Karpas-422 (cell line): ENCODE results near the gene METTL22. TPM values are rescaled to one million over a fixed set of nuclear protein-coding genes. Genes with fewer than 3 reads are reported as not detected.

ENCODE experiments used
- DNase-seq: peaks from one replicate; pipeline ENCODE4 v3.0.0-alpha.2; 2015
- H2AFZ ChIP-seq: fragments of 200-600 bp; sonication (generic); 2 replicates; pipeline ENCODE4 v1.6.1; 2014; ENCODE audit warnings: antibody characterized with exemption, low read length, mixed read lengths
- H3K27ac ChIP-seq: fragments of 200-600 bp; sonication (generic); 2 replicates; pipeline ENCODE4 v1.5.1; 2014; ENCODE audit warnings: mild to moderate bottlenecking, low read length, moderate library complexity
- H3K27me3 ChIP-seq: fragments of 200-600 bp; sonication (generic); 2 replicates; pipeline ENCODE4 v1.6.1; 2014; ENCODE audit warnings: low read length, mixed read lengths
- H3K36me3 ChIP-seq: fragments of 200-600 bp; sonication (generic); 2 replicates; pipeline ENCODE4 v1.6.1; 2014; ENCODE audit warnings: low read length, mixed read lengths; ENCODE audit not compliant: insufficient read depth
- H3K4me1 ChIP-seq: fragments of 200-600 bp; sonication (generic); 2 replicates; pipeline ENCODE4 v1.6.1; 2014; ENCODE audit warnings: mild to moderate bottlenecking, low read length, mixed read lengths
- H3K4me2 ChIP-seq: fragments of 200-600 bp; sonication (generic); 2 replicates; pipeline ENCODE4 v1.6.1; 2014; ENCODE audit warnings: low read length, low read depth, mild to moderate bottlenecking; ENCODE audit not compliant: poor library complexity, severe bottlenecking
- H3K4me3 ChIP-seq: fragments of 200-600 bp; sonication (generic); 2 replicates; pipeline ENCODE4 v1.5.1; 2014; ENCODE audit warnings: mild to moderate bottlenecking, antibody characterized with exemption, low read length, mixed read lengths
- H3K79me2 ChIP-seq: fragments of 200-600 bp; sonication (generic); 2 replicates; pipeline ENCODE4 v1.6.1; 2014; ENCODE audit warnings: mild to moderate bottlenecking, low read length, mixed read lengths
- H3K9ac ChIP-seq: fragments of 200-600 bp; sonication (generic); 2 replicates; pipeline ENCODE4 v1.6.0; 2014; ENCODE audit warnings: low read length
- H3K9me2 ChIP-seq: fragments of 200-600 bp; sonication (generic), shearing (Covaris generic); replicated peaks from 2 replicates; pipeline ENCODE4 v1.6.0; 2014; ENCODE audit warnings: mild to moderate bottlenecking, low read length, moderate library complexity; ENCODE audit not compliant: insufficient read depth
- H3K9me3 ChIP-seq: fragments of 300-700, 200-600 bp; sonication (generic); 2 replicates; pipeline ENCODE4 v1.6.1; 2014; ENCODE audit warnings: low read length, mixed read lengths
- H4K20me1 ChIP-seq: fragments of 200-600 bp; sonication (generic); 2 replicates; pipeline ENCODE4 v1.6.1; 2014; ENCODE audit warnings: mild to moderate bottlenecking, antibody characterized with exemption, low read length, low read depth; ENCODE audit not compliant: insufficient read depth
- total RNA-seq: library from RNA; depleted of rRNA; stranded (reverse); fragments of >200 nt; shearing (Covaris generic); gene quantifications from 2 replicates; pipeline ENCODE4 v1.2.3, GENCODE V29; 2014; ENCODE audit warnings: low replicate concordance

Gene METTL22
- total RNA-seq, 1 experiment from 2014 or later: 48.9 TPM

- no peaks in the 10 kb centered on the region for H3K36me3 ChIP-seq
- no peak for DNase-seq
- no peak overlapping the region for H3K4me2 ChIP-seq
- no peak overlapping the region for H3K27ac ChIP-seq
- H3K9ac ChIP-seq: no peak overlapping the region
- no peaks in the 10 kb centered on the region for H3K79me2 ChIP-seq
- H4K20me1 ChIP-seq: no peaks in the 10 kb centered on the region
- H3K9me3 ChIP-seq: no peaks in the 10 kb centered on the region
- H2AFZ ChIP-seq: no peak overlapping the region
- no peaks in the 10 kb centered on the region for H3K9me2 ChIP-seq
- H3K27me3 ChIP-seq: no peaks in the 10 kb centered on the region
- no peaks in the 10 kb centered on the region for H3K4me1 ChIP-seq
- no peak overlapping the region for H3K4me3 ChIP-seq
Measured at GRCh38 chr16:8581831-8582580, 39.5 kb upstream of the METTL22 start.

GRCh38 chr16:8583199-8583598, 38.3 kb upstream of the METTL22 start:
- Histone ChIP-seq H3K79me2 (no peaks in the 10 kb centered on the region), H3K9ac (no peak overlapping the region), H2AFZ (no peak overlapping the region), H3K27ac (no peak overlapping the region), H3K4me1 (no peaks in the 10 kb centered on the region), H4K20me1 (no peaks in the 10 kb centered on the region), H3K9me2 (no peaks in the 10 kb centered on the region), H3K9me3 (no peaks in the 10 kb centered on the region), H3K4me2 (no peak overlapping the region), H3K27me3 (no peaks in the 10 kb centered on the region), H3K4me3 (no peak overlapping the region), H3K36me3 (no peaks in the 10 kb centered on the region)
- DNase-seq: no peak

GRCh38 chr16:8583732-8584131, 37.8 kb upstream of the METTL22 start:
- Histone ChIP-seq H3K27ac (no peak overlapping the region), H2AFZ (no peak overlapping the region), H3K9me2 (no peaks in the 10 kb centered on the region), H3K79me2 (no peaks in the 10 kb centered on the region), H3K9me3 (no peaks in the 10 kb centered on the region), H3K36me3 (no peaks in the 10 kb centered on the region), H3K9ac (no peak overlapping the region), H3K4me1 (no peaks in the 10 kb centered on the region), H4K20me1 (no peaks in the 10 kb centered on the region), H3K4me3 (no peak overlapping the region), H3K27me3 (no peaks in the 10 kb centered on the region), H3K4me2 (no peak overlapping the region)
- DNase-seq: no peak

GRCh38 chr16:8585041-8585440, 36.5 kb upstream of the METTL22 start:
- Histone ChIP-seq H3K4me2 (no peak overlapping the region), H3K27ac (no peak overlapping the region), H3K36me3 (no peaks in the 10 kb centered on the region), H3K79me2 (no peaks in the 10 kb centered on the region), H3K9me2 (no peaks in the 10 kb centered on the region), H3K27me3 (no peaks in the 10 kb centered on the region), H4K20me1 (no peaks in the 10 kb centered on the region), H2AFZ (no peak overlapping the region), H3K4me3 (no peak overlapping the region), H3K9me3 (no peaks in the 10 kb centered on the region), H3K4me1 (no peaks in the 10 kb centered on the region), H3K9ac (no peak overlapping the region)
- no peak for DNase-seq

GRCh38 chr16:8585857-8586256, 35.6 kb upstream of the METTL22 start:
- H3K4me3 ChIP-seq: no peak overlapping the region
- H3K4me1 ChIP-seq: no peaks in the 10 kb centered on the region
- no peaks in the 10 kb centered on the region for H3K9me2 ChIP-seq
- DNase-seq: no peak
- no peaks in the 10 kb centered on the region for H3K36me3 ChIP-seq
- no peak overlapping the region for H3K4me2 ChIP-seq
- no peaks in the 10 kb centered on the region for H3K9me3 ChIP-seq
- H3K79me2 ChIP-seq: no peaks in the 10 kb centered on the region
- no peak overlapping the region for H2AFZ ChIP-seq
- H3K27me3 ChIP-seq: no peaks in the 10 kb centered on the region
- H3K27ac ChIP-seq: no peak overlapping the region
- H3K9ac ChIP-seq: no peak overlapping the region
- no peaks in the 10 kb centered on the region for H4K20me1 ChIP-seq

- no peak overlapping the region for H3K4me2 ChIP-seq
- no peaks in the 10 kb centered on the region for H3K27me3 ChIP-seq
- no peaks in the 10 kb centered on the region for H3K36me3 ChIP-seq
- H3K9ac ChIP-seq: no peak overlapping the region
- no peaks in the 10 kb centered on the region for H4K20me1 ChIP-seq
- no peaks in the 10 kb centered on the region for H3K4me1 ChIP-seq
- no peaks in the 10 kb centered on the region for H3K9me3 ChIP-seq
- H3K27ac ChIP-seq: no peak overlapping the region
- H3K9me2 ChIP-seq: no peaks in the 10 kb centered on the region
- no peak for DNase-seq
- H3K4me3 ChIP-seq: no peak overlapping the region
- H3K79me2 ChIP-seq: no peaks in the 10 kb centered on the region
- no peak overlapping the region for H2AFZ ChIP-seq
Measured at GRCh38 chr16:8587065-8587464, 34.4 kb upstream of the METTL22 start.

GRCh38 chr16:8588682-8589056, 32.8 kb upstream of the METTL22 start:
- H3K4me2 ChIP-seq: no peak overlapping the region
- no peak overlapping the region for H3K9ac ChIP-seq
- H3K27ac ChIP-seq: no peak overlapping the region

GRCh38 chr16:8589057-8589899, 32.2 kb upstream of the METTL22 start:
- H3K79me2 ChIP-seq: no peaks in the 10 kb centered on the region
- no peaks in the 10 kb centered on the region for H3K36me3 ChIP-seq
- no peaks in the 10 kb centered on the region for H4K20me1 ChIP-seq
- H3K9ac ChIP-seq: no peak overlapping the region
- no peaks in the 10 kb centered on the region for H3K4me1 ChIP-seq
- no peaks in the 10 kb centered on the region for H3K9me3 ChIP-seq
- H3K9me2 ChIP-seq: no peaks in the 10 kb centered on the region
- H3K4me2 ChIP-seq: no peak overlapping the region
- no peak overlapping the region for H3K27ac ChIP-seq
- no peak overlapping the region for H3K4me3 ChIP-seq
- no peak overlapping the region for H2AFZ ChIP-seq
- no peaks in the 10 kb centered on the region for H3K27me3 ChIP-seq
- no peak for DNase-seq

More at GRCh38 chr16:8588682-8589056, 32.8 kb upstream of the METTL22 start:
- DNase-seq: no peak
- no peak overlapping the region for H2AFZ ChIP-seq
- no peaks in the 10 kb centered on the region for H3K36me3 ChIP-seq
- no peaks in the 10 kb centered on the region for H3K9me2 ChIP-seq
- H3K9me3 ChIP-seq: no peaks in the 10 kb centered on the region
- no peaks in the 10 kb centered on the region for H3K27me3 ChIP-seq
- no peaks in the 10 kb centered on the region for H4K20me1 ChIP-seq
- no peak overlapping the region for H3K4me3 ChIP-seq
- H3K4me1 ChIP-seq: no peaks in the 10 kb centered on the region
- no peaks in the 10 kb centered on the region for H3K79me2 ChIP-seq
